Mammary epithelial cell (primary cell): ENCODE data around the gene TEX53.

Source experiments
- CTCF ChIP-seq, 2 donors: IDR thresholded peaks in 1 of 2; conservative IDR thresholded peaks in 1 of 2; 2 replicates each; pipeline ENCODE4 v1.5.1; 2011 to 2012; ENCODE audit warnings: inconsistent platforms in 2 of 2, low read length in 2 of 2, mild to moderate bottlenecking in 2 of 2, control low read depth in 1 of 2, low read depth in 1 of 2; ENCODE audit not compliant: insufficient read depth in 1 of 2; ENCODE audit errors: extremely low read depth in 1 of 2
- EZH2 ChIP-seq: IDR thresholded peaks from 2 replicates; pipeline ENCODE4 v1.6.1; 2012; ENCODE audit warnings: low read length, inconsistent platforms, borderline replicate concordance

- no peak for TF ChIP-seq EZH2
- TF ChIP-seq CTCF (conservative IDR thresholded peaks at IDR 0.05 in 1 of 2, IDR thresholded peaks at IDR 0.05 in 1 of 2; ENCODE audit: extremely low read depth in 1 of 2, insufficient read depth in 1 of 2, low read depth in 1 of 2, low read length in 2 of 2): no peak
These were observed 29.4 kb upstream of the TEX53 start for GRCh38 chr9:114687034-114687433.
